ES-I3 (cell line): ENCODE measurements around the gene SERPINC1.

ENCODE experiments used
- H3K36me3 ChIP-seq: 2 replicates; pipeline ENCODE4 v1.6.1; 2013; ENCODE audit warnings: mild to moderate bottlenecking, low read length, control low read depth, moderate library complexity; ENCODE audit not compliant: insufficient read depth
- H3K4me1 ChIP-seq: 2 replicates; pipeline ENCODE4 v1.6.1; 2013; ENCODE audit warnings: mild to moderate bottlenecking, control low read depth, low read length; ENCODE audit not compliant: insufficient read depth
- H3K9ac ChIP-seq: 2 replicates; pipeline ENCODE4 v1.6.1; 2013; ENCODE audit warnings: low read depth, mild to moderate bottlenecking, low read length, moderate library complexity
- H3K9me3 ChIP-seq: 2 replicates; pipeline ENCODE4 v1.6.1; 2013; ENCODE audit warnings: mild to moderate bottlenecking, low read length, moderate library complexity; ENCODE audit not compliant: control insufficient read depth, insufficient read depth

SERPINC1 gene

DNA sequence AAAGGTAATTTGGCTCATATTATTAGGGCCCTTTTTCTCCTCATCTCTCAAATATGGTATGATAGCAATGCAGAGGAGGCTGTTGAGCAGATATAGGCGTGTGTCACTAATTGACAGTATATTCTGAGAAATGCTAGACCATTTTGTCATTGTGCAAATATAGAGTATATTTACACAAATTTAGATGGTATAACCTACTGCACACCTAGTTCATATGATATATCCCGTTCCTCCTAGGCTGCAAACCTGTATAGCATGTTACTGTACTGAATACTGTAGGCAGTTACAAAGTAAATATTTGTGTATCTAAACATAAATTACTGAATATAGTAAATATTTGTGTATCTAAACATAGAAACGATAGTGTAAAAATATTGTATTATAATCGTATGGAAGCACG is 40.4 kb downstream of the SERPINC1 start:
- H3K36me3 ChIP-seq, result peaks cover 7% of the 10 kb centered on the region; the same call in 1 of the 2 replicates
- H3K9me3 ChIP-seq, result no peaks in the 10 kb centered on the region
- no peak overlapping the region for H3K9ac ChIP-seq
- H3K4me1 ChIP-seq, result no peaks in the 10 kb centered on the region

DNA sequence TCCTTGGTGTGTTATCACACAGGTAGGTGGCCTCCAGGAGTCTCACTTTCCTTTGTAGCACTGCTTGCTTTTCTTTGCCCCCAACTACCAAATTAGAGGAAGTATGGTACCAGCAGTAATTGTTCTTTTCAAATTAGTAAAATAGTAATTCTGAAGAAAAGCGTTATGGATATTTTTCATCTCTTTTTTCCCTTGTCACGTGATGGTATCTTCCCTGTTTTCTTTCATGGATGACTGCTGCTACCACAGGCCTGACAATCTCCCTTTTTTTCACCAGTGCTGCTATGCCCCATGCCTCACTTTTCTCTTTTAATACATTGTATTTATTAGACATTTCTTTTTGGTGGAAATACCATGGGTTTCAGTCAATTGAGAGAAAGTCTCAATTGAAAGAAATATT is 45.6 kb downstream of the SERPINC1 start:
- Histone ChIP-seq H3K36me3 (peaks cover 21% of the 10 kb centered on the region), H3K9ac (no peak overlapping the region), H3K9me3 (no peaks in the 10 kb centered on the region), H3K4me1 (peaks cover 4% of the 10 kb centered on the region)

DNA sequence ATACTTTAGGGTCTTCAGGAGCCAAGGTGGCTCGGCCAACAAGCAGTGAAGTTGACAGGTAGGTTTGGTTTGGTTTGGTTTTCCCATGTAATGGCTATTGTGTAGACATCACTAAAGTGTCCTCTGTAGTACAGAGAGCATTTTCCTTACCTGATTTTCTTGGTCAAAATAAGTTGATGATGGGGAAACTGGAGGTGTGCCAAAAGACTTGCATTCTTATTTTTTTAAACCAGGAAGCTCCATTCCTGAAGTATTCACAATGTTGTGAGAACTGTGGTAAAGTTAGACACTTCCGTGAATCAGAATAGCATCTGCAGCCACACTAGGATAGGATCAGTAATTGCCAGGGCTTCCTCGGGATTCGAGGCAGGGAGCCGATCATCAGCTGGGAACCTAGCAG is 46.0 kb downstream of the SERPINC1 start:
- peaks cover 25% of the 10 kb centered on the region for H3K36me3 ChIP-seq
- H3K9me3 ChIP-seq, result no peaks in the 10 kb centered on the region
- no peak overlapping the region for H3K9ac ChIP-seq
- peaks cover 4% of the 10 kb centered on the region for H3K4me1 ChIP-seq

DNA sequence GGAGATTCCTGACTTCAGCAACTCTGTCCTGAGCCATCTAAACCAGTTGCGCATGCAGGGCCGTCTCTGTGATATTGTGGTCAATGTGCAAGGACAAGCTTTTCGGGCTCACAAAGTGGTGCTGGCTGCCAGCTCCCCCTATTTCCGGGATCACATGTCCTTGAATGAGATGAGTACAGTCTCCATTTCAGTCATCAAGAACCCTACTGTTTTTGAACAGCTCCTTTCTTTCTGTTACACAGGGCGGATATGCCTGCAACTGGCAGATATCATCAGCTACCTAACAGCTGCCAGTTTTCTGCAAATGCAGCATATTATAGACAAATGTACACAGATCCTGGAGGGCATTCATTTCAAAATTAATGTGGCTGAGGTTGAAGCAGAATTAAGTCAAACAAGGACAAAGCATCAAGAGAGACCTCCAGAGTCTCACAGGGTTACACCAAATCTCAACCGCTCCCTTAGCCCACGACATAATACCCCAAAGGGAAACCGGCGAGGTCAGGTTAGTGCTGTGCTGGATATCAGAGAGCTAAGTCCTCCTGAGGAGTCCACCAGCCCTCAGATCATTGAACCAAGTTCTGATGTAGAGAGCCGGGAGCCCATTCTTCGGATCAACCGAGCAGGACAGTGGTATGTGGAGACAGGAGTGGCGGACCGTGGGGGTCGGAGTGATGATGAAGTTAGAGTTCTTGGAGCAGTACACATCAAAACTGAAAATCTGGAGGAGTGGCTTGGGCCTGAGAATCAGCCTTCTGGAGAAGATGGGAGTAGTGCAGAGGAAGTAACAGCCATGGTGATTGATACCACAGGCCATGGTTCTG is 46.7 kb downstream of the SERPINC1 start:
- H3K4me1 ChIP-seq, result peaks cover 6% of the 10 kb centered on the region
- peaks cover 31% of the 10 kb centered on the region for H3K36me3 ChIP-seq
- H3K9ac ChIP-seq, result no peak overlapping the region
- no peaks in the 10 kb centered on the region for H3K9me3 ChIP-seq

DNA sequence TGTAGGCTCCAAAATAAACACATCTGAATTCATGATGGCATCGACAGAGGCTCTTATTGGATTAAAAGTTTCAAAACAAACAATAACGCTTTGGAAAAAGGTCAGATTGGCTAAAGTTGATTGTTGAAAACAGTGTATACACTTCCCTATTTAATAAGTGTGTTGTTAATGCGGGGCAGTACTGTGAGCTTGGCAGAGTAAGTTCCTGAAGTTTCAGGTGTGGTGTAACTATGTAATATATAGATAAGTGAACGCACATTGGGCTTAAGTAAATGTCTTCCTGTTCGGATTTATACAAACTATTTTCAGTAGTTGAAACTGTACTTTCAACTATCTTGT is 48.1 kb downstream of the SERPINC1 start:
- Histone ChIP-seq H3K36me3 (peaks cover 46% of the 10 kb centered on the region), H3K4me1 (peaks cover 9% of the 10 kb centered on the region), H3K9ac (peak overlapping the region; percentile 70), H3K9me3 (no peaks in the 10 kb centered on the region)

DNA sequence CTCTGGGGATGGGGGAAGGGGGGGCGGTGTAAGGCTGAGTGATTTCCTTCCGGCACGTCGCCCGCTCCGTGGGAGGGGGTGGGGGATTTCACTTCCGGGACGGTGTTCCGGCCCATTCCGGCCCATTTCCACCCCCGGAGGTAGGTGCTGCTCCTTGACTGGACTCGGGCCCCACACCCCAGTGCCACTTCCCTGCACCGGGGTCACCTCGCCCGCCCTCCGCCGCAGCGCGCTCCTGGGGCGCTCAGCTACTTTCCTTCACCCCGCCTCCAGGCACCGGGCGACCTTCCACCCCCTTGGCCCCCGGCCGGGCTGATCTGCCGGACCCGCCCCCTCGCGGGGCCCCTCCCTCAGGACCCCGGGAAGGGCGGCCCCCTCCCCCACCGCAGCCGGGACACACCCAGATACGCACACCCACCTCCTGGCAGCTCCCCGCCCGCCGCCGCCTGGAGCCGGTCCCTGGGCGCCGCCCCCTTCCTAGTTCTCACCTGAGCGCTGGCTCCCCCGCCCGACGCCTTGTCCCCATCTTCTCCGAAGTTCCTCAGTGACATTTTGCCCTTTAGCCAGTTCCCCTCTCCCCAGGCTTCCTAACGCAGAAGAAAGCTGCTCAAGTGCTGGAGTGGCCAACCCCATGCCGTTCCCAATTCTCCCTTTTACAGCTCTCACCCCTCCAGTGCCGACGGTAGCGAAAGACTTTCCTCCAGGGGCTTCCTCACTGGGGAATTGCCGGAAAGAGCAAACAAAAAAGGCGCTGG is 48.7 kb downstream of the SERPINC1 start, which contains the start of gene ZBTB37:
ZBTB37 (plus strand) TSS at position 115 of the 755 bp plus-strand sequence. CDS start 1,846 bp downstream, outside the sequence.
- H3K4me1 ChIP-seq, result peaks cover 9% of the 10 kb centered on the region
- no peaks in the 10 kb centered on the region for H3K9me3 ChIP-seq
- H3K9ac ChIP-seq, result peak within 1 kb of the TSS; percentile 74
- H3K36me3 ChIP-seq, result peaks cover 51% of the 10 kb centered on the region

DNA sequence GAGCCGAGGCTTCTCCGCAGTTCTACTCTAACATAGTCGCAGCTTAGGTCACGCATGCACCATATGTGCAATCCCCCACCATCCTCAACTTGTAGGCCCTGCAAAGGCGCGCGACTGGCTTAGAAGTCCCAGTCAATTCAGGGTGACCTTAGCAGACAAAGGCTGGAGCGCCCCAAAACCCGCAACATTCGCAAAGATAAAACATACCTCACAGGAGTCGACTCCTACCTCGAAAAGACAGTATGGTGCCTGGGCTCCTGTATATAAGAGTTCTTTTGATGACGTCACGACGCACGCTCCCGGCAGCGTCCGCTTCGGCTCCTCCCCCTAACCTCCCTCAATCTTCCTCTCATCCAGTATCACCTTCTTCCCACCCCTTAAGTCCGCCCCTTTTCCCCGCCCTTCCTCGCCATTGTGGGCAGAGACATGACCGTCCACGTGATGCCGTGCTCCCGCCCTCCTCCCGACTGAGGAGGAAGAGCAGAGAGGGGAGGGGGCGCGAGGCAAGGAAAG is 49.3 kb downstream of the SERPINC1 start, which contains the start of gene GAS5:
GAS5 (minus strand) TSS at position 237 of the 513 bp plus-strand sequence.
- Histone ChIP-seq H3K36me3 (peaks cover 53% of the 10 kb centered on the region), H3K9me3 (no peaks in the 10 kb centered on the region), H3K4me1 (peaks cover 9% of the 10 kb centered on the region), H3K9ac (peak within 1 kb of the TSS; percentile 74)

DNA sequence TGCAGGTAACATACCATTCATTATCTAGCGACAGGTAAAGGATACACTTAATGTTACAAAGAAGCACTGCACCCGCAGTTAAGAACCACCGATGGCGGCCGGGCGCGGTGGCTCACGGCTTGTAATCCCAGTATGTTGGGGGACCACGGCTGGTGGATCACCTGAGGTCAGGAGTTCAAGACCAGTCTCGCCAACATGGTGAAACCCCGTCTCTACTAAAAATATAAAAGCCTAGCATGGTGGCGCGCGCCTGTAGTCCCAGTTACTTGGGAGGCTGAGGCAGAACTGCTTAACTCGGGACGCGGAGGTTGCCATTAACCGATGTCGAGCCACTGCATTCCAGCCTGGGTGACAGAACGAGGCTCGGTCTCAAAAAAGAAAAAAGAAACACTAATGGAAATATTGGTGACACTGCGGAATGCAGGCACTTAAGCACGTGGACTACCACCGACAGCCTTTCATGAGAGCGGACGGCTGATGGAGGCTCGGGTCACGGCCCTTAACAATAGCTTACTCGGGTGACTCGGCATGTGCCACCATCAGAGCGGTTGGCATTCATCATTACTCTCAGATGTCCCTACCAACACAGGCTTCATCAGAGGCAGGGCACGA is 49.9 kb downstream of the SERPINC1 start:
- peak overlapping the region; percentile 74 for H3K9ac ChIP-seq
- H3K4me1 ChIP-seq, result peaks cover 9% of the 10 kb centered on the region
- H3K9me3 ChIP-seq, result no peaks in the 10 kb centered on the region
- H3K36me3 ChIP-seq, result peaks cover 53% of the 10 kb centered on the region

DNA sequence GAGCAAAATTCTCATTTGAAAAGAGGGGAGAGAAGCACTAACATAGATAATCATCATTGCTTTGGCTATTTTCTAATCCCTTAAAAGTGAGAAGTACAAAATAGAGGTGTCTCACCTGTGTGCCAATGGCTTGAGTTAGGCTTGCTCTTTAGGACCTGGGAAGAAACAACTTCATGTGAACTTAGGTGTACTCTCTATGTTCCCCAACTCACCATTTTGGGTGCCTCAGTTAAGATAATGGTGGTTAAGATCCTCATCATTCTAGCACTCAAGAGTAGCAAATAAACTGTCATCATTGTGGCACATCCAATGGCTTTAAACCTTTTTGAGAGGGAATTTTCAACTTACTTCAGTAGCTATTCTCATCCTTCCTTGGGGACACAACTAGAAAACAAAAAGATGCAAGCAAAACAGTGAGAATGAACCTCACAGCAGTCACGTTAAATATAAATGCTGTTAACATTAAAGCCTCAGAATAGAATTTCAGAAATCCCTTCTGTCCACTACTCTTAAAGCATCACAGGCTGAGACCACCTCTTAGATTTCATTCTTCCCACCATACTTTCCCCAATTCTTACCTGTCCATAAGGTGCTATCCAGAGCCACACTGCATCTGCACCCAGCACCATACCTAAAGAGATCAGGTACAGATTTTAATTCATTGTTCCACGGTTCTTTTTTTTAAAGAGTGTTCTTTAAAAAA is 50.6 kb downstream of the SERPINC1 start:
- H3K36me3 ChIP-seq, result peaks cover 53% of the 10 kb centered on the region
- H3K9me3 ChIP-seq, result no peaks in the 10 kb centered on the region
- peaks cover 9% of the 10 kb centered on the region for H3K4me1 ChIP-seq
- H3K9ac ChIP-seq, result peak overlapping the region; percentile 74

DNA sequence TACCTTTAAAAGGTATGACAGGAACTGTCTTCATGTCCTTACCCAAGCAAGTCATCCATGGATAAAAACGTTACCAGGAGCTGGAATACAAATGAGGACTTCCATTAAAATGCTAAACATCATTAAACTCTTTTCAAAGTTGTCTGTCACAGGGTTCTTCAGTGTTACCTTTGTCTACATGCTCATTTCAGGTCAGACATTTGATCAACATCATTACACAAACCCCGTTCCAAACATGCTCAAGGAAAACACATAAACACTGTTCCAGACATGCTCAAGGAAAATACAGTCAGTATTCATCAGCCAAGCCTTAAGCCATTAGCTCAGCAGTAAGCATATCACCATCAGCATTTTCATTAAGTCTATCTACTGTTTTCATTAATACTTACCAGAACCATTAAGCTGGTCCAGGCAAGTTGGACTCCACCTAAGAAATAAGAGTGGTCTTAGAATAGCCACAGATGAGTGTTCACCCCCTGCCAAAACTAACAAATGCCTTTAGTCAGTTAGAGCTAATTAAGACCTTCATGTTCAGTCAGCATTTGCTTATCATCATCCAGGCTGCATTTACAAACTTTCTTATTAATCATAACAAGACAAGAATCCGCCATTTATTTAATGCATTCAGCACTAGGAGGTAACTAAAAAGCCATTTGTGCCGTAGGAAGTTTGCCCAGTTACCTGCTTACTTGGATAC is 51.5 kb downstream of the SERPINC1 start:
- peaks cover 9% of the 10 kb centered on the region for H3K4me1 ChIP-seq
- no peaks in the 10 kb centered on the region for H3K9me3 ChIP-seq
- H3K9ac ChIP-seq, result peak overlapping the region; percentile 74
- peaks cover 46% of the 10 kb centered on the region for H3K36me3 ChIP-seq

DNA sequence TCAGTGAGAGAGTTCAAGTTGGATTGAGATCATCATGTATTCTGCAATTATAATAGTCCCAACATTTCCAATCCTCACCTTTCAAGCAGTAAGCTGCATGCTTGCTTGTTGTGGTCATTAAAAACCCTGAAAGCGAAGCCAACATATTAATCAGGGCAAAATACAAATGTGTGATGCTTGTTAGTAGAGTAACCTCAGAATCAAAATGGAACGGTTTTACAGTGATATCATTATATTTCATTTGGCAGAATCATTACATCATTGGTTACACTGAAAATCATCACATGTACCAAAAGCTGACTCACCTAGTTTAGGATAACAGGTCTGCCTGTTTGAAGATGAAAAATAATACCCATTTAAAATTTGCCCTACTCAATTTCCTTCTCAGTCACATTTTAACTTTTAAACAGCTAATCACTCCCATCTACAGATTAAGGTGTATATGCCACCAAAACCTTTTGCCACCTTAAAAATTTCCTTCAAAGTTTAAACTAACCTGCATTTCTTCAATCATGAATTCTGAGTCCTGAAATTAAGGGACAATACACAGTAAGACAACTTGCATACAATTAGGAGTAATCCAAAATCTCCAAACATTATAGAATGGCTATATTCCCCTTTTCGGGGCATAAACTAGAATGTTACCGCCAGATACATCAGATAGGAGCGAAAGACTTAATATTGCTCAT is 52.8 kb downstream of the SERPINC1 start:
- Histone ChIP-seq H3K4me1 (peaks cover 7% of the 10 kb centered on the region), H3K9ac (no peak overlapping the region), H3K36me3 (peaks cover 43% of the 10 kb centered on the region), H3K9me3 (no peaks in the 10 kb centered on the region)

DNA sequence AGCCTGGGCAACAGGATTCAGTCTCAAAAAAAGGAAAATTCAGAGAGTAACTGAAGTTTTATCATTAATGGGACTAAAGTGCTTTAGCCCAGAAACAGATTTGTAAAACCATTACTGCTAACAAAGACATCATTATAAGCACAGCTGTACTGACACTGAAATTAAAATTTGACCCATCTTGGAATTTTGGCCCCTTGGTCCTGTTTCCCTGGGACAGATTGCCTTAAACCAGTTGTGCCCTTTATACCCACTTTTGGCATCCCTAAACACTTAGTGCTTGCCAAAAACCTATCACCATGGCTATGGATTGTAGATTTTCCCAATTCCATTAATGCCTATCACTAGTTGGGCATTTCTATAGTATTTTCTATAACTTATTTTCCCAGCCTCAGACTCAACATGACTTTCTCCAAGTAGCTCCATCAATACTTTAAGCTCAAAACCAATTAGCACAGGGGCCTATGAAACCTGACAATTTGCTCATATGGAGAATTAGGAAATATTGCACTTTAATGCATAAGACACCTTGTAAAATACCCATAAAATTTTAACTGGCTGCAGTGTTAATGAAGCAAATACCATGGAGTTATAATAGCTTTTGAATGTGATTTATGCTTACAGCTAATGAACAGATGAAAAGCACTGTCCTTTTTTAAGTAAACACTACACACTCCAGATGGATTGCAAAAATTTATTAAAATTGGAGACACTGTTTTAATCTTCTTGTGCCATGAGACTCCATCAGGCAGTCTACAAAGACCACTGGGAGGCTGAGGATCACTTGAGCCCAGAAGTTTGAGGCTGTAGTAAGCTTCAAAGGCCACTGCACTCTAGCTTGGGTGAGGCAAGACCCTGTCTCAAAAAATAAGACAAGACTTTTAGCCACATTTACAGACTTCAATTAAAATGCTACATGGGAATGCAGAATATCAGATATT is 53.6 kb downstream of the SERPINC1 start:
- Histone ChIP-seq H3K9me3 (no peaks in the 10 kb centered on the region), H3K9ac (no peak overlapping the region), H3K4me1 (peaks cover 5% of the 10 kb centered on the region; the same call in 1 of the 2 replicates), H3K36me3 (peaks cover 43% of the 10 kb centered on the region)
